CD4-positive, alpha-beta T cell treated with Interleukin-4 for 4 hours (primary cell): ENCODE results near the gene SRRM2.

Experiments
- DNase-seq: peaks from one replicate; pipeline ENCODE4 v3.0.0-alpha.2; 2020

SRRM2 gene

GRCh38 chr16:2803545-2804195 is 51.2 kb downstream of the SRRM2 start:
- DNase-seq: no peak

GRCh38 chr16:2804728-2805127 is 52.3 kb downstream of the SRRM2 start:
- DNase-seq: no peak

- no peak for DNase-seq
Observed at GRCh38 chr16:2806286-2806685, 53.8 kb downstream of the SRRM2 start.

GRCh38 chr16:2808181-2808580 is 55.7 kb downstream of the SRRM2 start:
- DNase-seq: no peak

- DNase-seq: no peak
Observed at GRCh38 chr16:2809149-2809760, 56.8 kb downstream of the SRRM2 start.

GRCh38 chr16:2810651-2811050 is 58.2 kb downstream of the SRRM2 start:
- no peak for DNase-seq

- no peak for DNase-seq
Observed at GRCh38 chr16:2811703-2812471, 59.4 kb downstream of the SRRM2 start.

GRCh38 chr16:2813771-2814221 is 61.4 kb downstream of the SRRM2 start:
- DNase-seq: no peak

- no peak for DNase-seq
Observed at GRCh38 chr16:2814551-2815298, 62.3 kb downstream of the SRRM2 start.

- DNase-seq: no peak
Observed at GRCh38 chr16:2815299-2815771, 62.9 kb downstream of the SRRM2 start.

- no peak for DNase-seq
Observed at GRCh38 chr16:2816751-2817339, 64.4 kb downstream of the SRRM2 start, which contains the start of gene PRSS21. PRSS21 (plus strand) TSS chr16:2817237; CDS start chr16:2817269, 32 bp downstream.

- no peak for DNase-seq
Observed at GRCh38 chr16:2817340-2818271, 65.2 kb downstream of the SRRM2 start.

GRCh38 chr16:2818272-2818876 is 65.9 kb downstream of the SRRM2 start:
- no peak for DNase-seq

- DNase-seq: no peak
Observed at GRCh38 chr16:2819179-2819938, 66.9 kb downstream of the SRRM2 start.

GRCh38 chr16:2819939-2820835 is 67.7 kb downstream of the SRRM2 start:
- no peak for DNase-seq
